D721Med (cell line): ENCODE measurements around the gene SMIM13.

ENCODE experiments used
- DNase-seq: peaks from one replicate; pipeline ENCODE4 v3.0.0; 2011; ENCODE audit warnings: low spot score; ENCODE audit not compliant: insufficient read length
- FAIRE-seq: peaks from 2 replicates; lab custom pipeline; 2011; peaks lifted over from hg19 to GRCh38; lab: Jason Lieb, UNC
- CTCF ChIP-seq: IDR thresholded peaks from 2 replicates; pipeline ENCODE4 v1.5.1; 2012; ENCODE audit warnings: mild to moderate bottlenecking, control low read depth; ENCODE audit not compliant: insufficient read depth; ENCODE audit errors: missing control alignments

The SMIM13 gene

GRCh38 chr6:11177271-11177670, 83.6 kb downstream of the SMIM13 start:
- FAIRE-seq (no peak), DNase-seq (no peak)
- TF ChIP-seq CTCF, result no peak

DNA sequence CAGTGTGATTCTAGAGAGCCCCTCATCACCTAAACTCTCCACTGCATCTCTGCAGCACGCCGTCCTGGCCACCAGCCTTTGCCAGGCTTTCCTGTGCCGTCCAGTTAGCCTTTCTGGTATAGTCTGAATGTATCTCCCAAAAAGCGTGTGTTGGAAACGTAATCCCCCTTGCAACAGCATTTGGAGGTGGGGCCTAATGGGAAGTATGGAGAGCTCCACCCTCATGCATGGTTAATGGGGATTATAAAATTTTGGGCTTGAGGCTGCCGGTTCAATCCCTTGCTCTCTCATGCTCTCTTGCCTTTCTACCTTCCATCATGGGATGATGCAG, 85.4 kb downstream of the SMIM13 start:
- no peak for TF ChIP-seq CTCF
- no peak for FAIRE-seq
- no peak for DNase-seq

DNA sequence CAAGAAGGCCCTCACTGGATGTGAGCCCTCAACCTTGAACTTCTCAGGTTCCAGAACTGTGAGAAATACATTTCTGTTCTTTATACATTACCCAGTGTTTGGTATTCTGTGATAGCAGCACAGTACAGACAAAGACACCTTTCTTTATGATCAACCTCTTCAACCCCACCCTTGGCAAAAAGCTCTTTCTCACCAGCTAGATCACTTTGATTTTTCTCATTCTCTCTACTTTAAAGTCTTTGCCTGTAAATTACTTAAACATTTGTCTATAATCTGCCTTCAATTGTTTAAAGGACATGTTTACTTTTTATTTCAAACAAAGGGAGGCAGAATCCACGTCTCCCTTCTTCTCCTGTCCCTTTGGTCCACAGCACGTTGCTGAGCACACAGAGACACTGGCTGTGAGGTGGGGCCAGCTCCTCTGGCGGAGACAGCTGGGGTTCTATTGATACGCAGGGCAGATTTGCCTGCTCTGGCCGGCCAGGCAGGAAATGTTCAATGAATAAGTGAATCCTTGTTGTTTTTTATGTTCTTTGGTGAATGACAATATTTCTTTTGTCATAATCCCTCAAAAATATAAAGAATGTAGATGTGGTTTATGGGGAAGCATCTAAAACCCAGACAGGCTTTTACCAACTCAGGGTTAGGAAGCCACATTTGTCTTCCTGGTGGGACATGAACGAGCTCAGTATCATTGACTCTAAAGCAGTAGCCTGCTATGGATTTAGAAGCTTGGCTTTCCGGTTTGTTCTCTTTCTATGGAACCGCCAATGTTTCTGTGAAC, 86.0 kb downstream of the SMIM13 start:
- DNase-seq, result no peak
- no peak for FAIRE-seq
- TF ChIP-seq CTCF, result no peak

GRCh38 chr6:11181478-11182136, 88.0 kb downstream of the SMIM13 start:
- TF ChIP-seq CTCF, result no peak
- FAIRE-seq (peak; percentile 71), DNase-seq (no peak)

- TF ChIP-seq CTCF, result no peak
Measured at GRCh38 chr6:11183761-11184362, 90.2 kb downstream of the SMIM13 start.

GRCh38 chr6:11185204-11185842, 91.7 kb downstream of the SMIM13 start:
- no peak for DNase-seq
- no peak for FAIRE-seq
- no peak for TF ChIP-seq CTCF

More at GRCh38 chr6:11183761-11184362, 90.2 kb downstream of the SMIM13 start:
- FAIRE-seq, result no peak
- no peak for DNase-seq
